ENCODE measurements around the gene ILF3.
A peak's percentile ranks its signal among the peaks of the same experiment; 100 is the strongest.
"Not testable (repeated sequence)": the region's sequence is repeated elsewhere in the genome, so short reads cannot be mapped to it uniquely, and the experiment has no call there.

Gene ILF3

GRCh38 chr19:10670876-10671804 is 17.0 kb downstream of the ILF3 start:
- H3K27ac ChIP-seq, result no peak overlapping the region
- no peak for DNase-seq (ENCODE audit: low read depth, low spot score)

GRCh38 chr19:10671922-10672321 is 17.8 kb downstream of the ILF3 start:
- H3K27ac ChIP-seq, result not testable (repeated sequence)

GRCh38 chr19:10675214-10675613 is 21.1 kb downstream of the ILF3 start:
- not testable (repeated sequence) for H3K27ac ChIP-seq

More at GRCh38 chr19:10671922-10672321, 17.8 kb downstream of the ILF3 start:
- not testable (repeated sequence) for DNase-seq (ENCODE audit: low read depth, low spot score)

GRCh38 chr19:10677751-10678150 is 23.6 kb downstream of the ILF3 start:
- no peak for DNase-seq (ENCODE audit: low read depth, low spot score)
- no peak overlapping the region for H3K27ac ChIP-seq

More at GRCh38 chr19:10675214-10675613, 21.1 kb downstream of the ILF3 start:
- not testable (repeated sequence) for DNase-seq (ENCODE audit: low read depth, low spot score)

GRCh38 chr19:10678813-10679212 is 24.7 kb downstream of the ILF3 start:
- DNase-seq (ENCODE audit: low read depth, low spot score), result no peak
- H3K27ac ChIP-seq, result no peak overlapping the region

- no peak overlapping the region for H3K27ac ChIP-seq
- DNase-seq (ENCODE audit: low read depth, low spot score), result no peak
Measured at GRCh38 chr19:10679743-10680142, 25.6 kb downstream of the ILF3 start.

- no peak overlapping the region for H3K27ac ChIP-seq
- no peak for DNase-seq (ENCODE audit: low read depth, low spot score)
Measured at GRCh38 chr19:10680545-10681135, 26.5 kb downstream of the ILF3 start.

- no peak for DNase-seq (ENCODE audit: low read depth, low spot score)
- no peak overlapping the region for H3K27ac ChIP-seq
Measured at GRCh38 chr19:10681658-10682057, 27.5 kb downstream of the ILF3 start.

GRCh38 chr19:10682397-10683063 is 28.4 kb downstream of the ILF3 start:
- H3K27ac ChIP-seq, result no peak overlapping the region
- no peak for DNase-seq (ENCODE audit: low read depth, low spot score)

GRCh38 chr19:10683064-10683426 is 28.9 kb downstream of the ILF3 start:
- H3K27ac ChIP-seq, result no peak overlapping the region

GRCh38 chr19:10683582-10683981 is 29.4 kb downstream of the ILF3 start:
- no peak overlapping the region for H3K27ac ChIP-seq
- DNase-seq (ENCODE audit: low read depth, low spot score), result no peak

More at GRCh38 chr19:10683064-10683426, 28.9 kb downstream of the ILF3 start:
- no peak for DNase-seq (ENCODE audit: low read depth, low spot score)

GRCh38 chr19:10685210-10685609 is 31.1 kb downstream of the ILF3 start:
- peak overlapping the region; percentile 72 for H3K27ac ChIP-seq
- DNase-seq (ENCODE audit: low read depth, low spot score), result no peak

- no peak for DNase-seq (ENCODE audit: low read depth, low spot score)
- H3K27ac ChIP-seq, result peak overlapping the region; percentile 72
Measured at GRCh38 chr19:10686193-10686592, 32.0 kb downstream of the ILF3 start.

GRCh38 chr19:10686661-10687517 is 32.7 kb downstream of the ILF3 start:
- H3K27ac ChIP-seq, result peak overlapping the region; percentile 72
- DNase-seq (ENCODE audit: low read depth, low spot score), result peak; percentile 49

- peak overlapping the region; percentile 72 for H3K27ac ChIP-seq
- DNase-seq (ENCODE audit: low read depth, low spot score), result no peak
Measured at GRCh38 chr19:10687518-10688288, 33.6 kb downstream of the ILF3 start.

GRCh38 chr19:10688545-10689280 is 34.6 kb downstream of the ILF3 start:
- H3K27ac ChIP-seq, result no peak overlapping the region
- DNase-seq (ENCODE audit: low read depth, low spot score), result no peak

GRCh38 chr19:10690341-10690781 is 36.2 kb downstream of the ILF3 start:
- H3K27ac ChIP-seq, result no peak overlapping the region
- no peak for DNase-seq (ENCODE audit: low read depth, low spot score)

GRCh38 chr19:10691178-10691881 is 37.2 kb downstream of the ILF3 start:
- no peak for DNase-seq (ENCODE audit: low read depth, low spot score)
- H3K27ac ChIP-seq, result no peak overlapping the region
